ENCODE measurements around the gene MYH13.

Gene MYH13

GRCh38 chr17:10262451-10262850 lies 110.4 kb downstream of the MYH13 start:
- FAIRE-seq (no peak), DNase-seq (ENCODE audit: insufficient read length, low spot score) (no peak)

- FAIRE-seq (no peak), DNase-seq (ENCODE audit: insufficient read length, low spot score) (no peak)
Measured at GRCh38 chr17:10261098-10261497, 111.7 kb downstream of the MYH13 start.

GRCh38 chr17:10251212-10251948 lies 121.4 kb downstream of the MYH13 start:
- FAIRE-seq (peak; percentile 86), DNase-seq (ENCODE audit: insufficient read length, low spot score) (no peak)

Data from GM19239 (cell line).